Nephron progenitor cell (in vitro differentiated cells): ENCODE data around the gene VOPP1.
A peak's percentile ranks its signal among the peaks of the same experiment; 100 is the strongest.

Source experiments
- DNase-seq: peaks from one replicate; pipeline ENCODE4 v3.0.0; 2021
- H3K27ac Mint-ChIP-seq: 2 replicates; pipeline ENCODE4 v1.8.0; 2021; ENCODE audit warnings: mild to moderate bottlenecking, moderate library complexity, mixed read lengths
- H3K27me3 Mint-ChIP-seq: 2 replicates; pipeline ENCODE4 v1.8.0; 2021; ENCODE audit warnings: mild to moderate bottlenecking, low read depth, mixed read lengths; ENCODE audit not compliant: poor library complexity
- H3K36me3 Mint-ChIP-seq: 2 replicates; pipeline ENCODE4 v1.8.0; 2021; ENCODE audit warnings: low read depth, mixed read lengths
- H3K4me1 Mint-ChIP-seq: 2 replicates; pipeline ENCODE4 v1.8.0; 2021; ENCODE audit warnings: mixed read lengths
- H3K4me3 Mint-ChIP-seq: 2 replicates; pipeline ENCODE4 v1.8.0; 2021; ENCODE audit warnings: mild to moderate bottlenecking, moderate library complexity, mixed read lengths
- H3K9me3 Mint-ChIP-seq: 2 replicates; pipeline ENCODE4 v1.8.0; 2021; ENCODE audit warnings: mild to moderate bottlenecking, moderate library complexity, mixed read lengths
- CTCF ChIP-seq: fragments of 200-600 bp; sonication (generic); IDR thresholded peaks from 2 replicates; pipeline ENCODE4 v1.5.0; 2021; ENCODE audit warnings: antibody characterized with exemption

Gene VOPP1

GRCh38 chr7:55594870-55595269 lies 22.6 kb upstream of the VOPP1 start:
- Mint-ChIP-seq H3K9me3 (peaks cover 4% of the 10 kb centered on the region), H3K27me3 (peaks cover 16% of the 10 kb centered on the region), H3K4me3 (no peak overlapping the region), H3K4me1 (no peaks in the 10 kb centered on the region), H3K36me3 (no peaks in the 10 kb centered on the region), H3K27ac (no peak overlapping the region)
- no peak for DNase-seq
- TF ChIP-seq CTCF: no peak

GRCh38 chr7:55594414-55594813 lies 22.1 kb upstream of the VOPP1 start:
- Mint-ChIP-seq H3K36me3 (no peaks in the 10 kb centered on the region), H3K4me1 (no peaks in the 10 kb centered on the region), H3K27me3 (peaks cover 16% of the 10 kb centered on the region), H3K27ac (no peak overlapping the region), H3K9me3 (peaks cover 4% of the 10 kb centered on the region), H3K4me3 (no peak overlapping the region)
- TF ChIP-seq CTCF: no peak
- no peak for DNase-seq

GRCh38 chr7:55593515-55594318 lies 21.4 kb upstream of the VOPP1 start:
- H3K27me3 Mint-ChIP-seq: peaks cover 16% of the 10 kb centered on the region
- no peaks in the 10 kb centered on the region for H3K36me3 Mint-ChIP-seq
- no peak overlapping the region for H3K27ac Mint-ChIP-seq
- H3K4me3 Mint-ChIP-seq: no peak overlapping the region
- DNase-seq: peak; percentile 85
- H3K4me1 Mint-ChIP-seq: no peaks in the 10 kb centered on the region
- TF ChIP-seq CTCF: peak; percentile 87
- peaks cover 4% of the 10 kb centered on the region for H3K9me3 Mint-ChIP-seq

- no peak overlapping the region for H3K4me3 Mint-ChIP-seq
- no peak for DNase-seq
- TF ChIP-seq CTCF: no peak
- no peaks in the 10 kb centered on the region for H3K4me1 Mint-ChIP-seq
- no peak overlapping the region for H3K27ac Mint-ChIP-seq
- H3K9me3 Mint-ChIP-seq: peaks cover 3% of the 10 kb centered on the region
- H3K36me3 Mint-ChIP-seq: no peaks in the 10 kb centered on the region
- H3K27me3 Mint-ChIP-seq: peaks cover 16% of the 10 kb centered on the region
Measured at GRCh38 chr7:55593172-55593514, 20.8 kb upstream of the VOPP1 start.

- no peaks in the 10 kb centered on the region for H3K36me3 Mint-ChIP-seq
- H3K4me1 Mint-ChIP-seq: no peaks in the 10 kb centered on the region
- H3K27ac Mint-ChIP-seq: no peak overlapping the region
- TF ChIP-seq CTCF: no peak
- H3K4me3 Mint-ChIP-seq: no peak overlapping the region
- no peaks in the 10 kb centered on the region for H3K9me3 Mint-ChIP-seq
- no peak for DNase-seq
- H3K27me3 Mint-ChIP-seq: peaks cover 13% of the 10 kb centered on the region
Measured at GRCh38 chr7:55592492-55592891, 20.2 kb upstream of the VOPP1 start.

- no peak for DNase-seq
- Mint-ChIP-seq H3K27me3 (peaks cover 16% of the 10 kb centered on the region), H3K4me1 (no peaks in the 10 kb centered on the region), H3K36me3 (no peaks in the 10 kb centered on the region), H3K4me3 (no peak overlapping the region), H3K9me3 (no peaks in the 10 kb centered on the region), H3K27ac (no peak overlapping the region)
- TF ChIP-seq CTCF: no peak
Measured at GRCh38 chr7:55591282-55591931, 19.1 kb upstream of the VOPP1 start.
